Stimulated activated CD4-positive, alpha-beta T cell treated with anti-CD3 and anti-CD28 coated beads, TNF-alpha, amount 100 ng/mL, for 24 hours (primary cell): ENCODE measurements around the gene GUCY1A2.

Experiments used
- DNase-seq, 3 experiments: peaks; one replicate each; pipeline ENCODE4 v3.0.0-alpha.2; 2020; ENCODE audit warnings: low read depth in 3 of 3

The GUCY1A2 gene

GRCh38 chr11:106745941-106746340 lies 272.3 kb downstream of the GUCY1A2 start:
- DNase-seq: no peak

GRCh38 chr11:106733635-106734034 lies 284.6 kb downstream of the GUCY1A2 start:
- DNase-seq: no peak

- DNase-seq: no peak
Measured at GRCh38 chr11:106728859-106729258, 289.4 kb downstream of the GUCY1A2 start.

- no peak for DNase-seq
Measured at GRCh38 chr11:106728379-106728778, 289.9 kb downstream of the GUCY1A2 start.

- no peak for DNase-seq
Measured at GRCh38 chr11:106727256-106727655, 291.0 kb downstream of the GUCY1A2 start.

- DNase-seq: no peak
Measured at GRCh38 chr11:106724293-106724892, 293.9 kb downstream of the GUCY1A2 start.

- no peak for DNase-seq
Measured at GRCh38 chr11:106723071-106723470, 295.2 kb downstream of the GUCY1A2 start.

- DNase-seq: no peak
Measured at GRCh38 chr11:106717222-106717621, 301.1 kb downstream of the GUCY1A2 start.

- no peak for DNase-seq
Measured at GRCh38 chr11:106714199-106714598, 304.1 kb downstream of the GUCY1A2 start.

GRCh38 chr11:106708348-106708747 lies 309.9 kb downstream of the GUCY1A2 start:
- no peak for DNase-seq

GRCh38 chr11:106706355-106706754 lies 311.9 kb downstream of the GUCY1A2 start:
- DNase-seq: no peak

- DNase-seq: no peak
Measured at GRCh38 chr11:106702805-106703204, 315.5 kb downstream of the GUCY1A2 start.

- no peak for DNase-seq
Measured at GRCh38 chr11:106697058-106697457, 321.2 kb downstream of the GUCY1A2 start.

GRCh38 chr11:106695506-106695905 lies 322.8 kb downstream of the GUCY1A2 start:
- no peak for DNase-seq

- DNase-seq: no peak
Measured at GRCh38 chr11:106694501-106694900, 323.8 kb downstream of the GUCY1A2 start.

GRCh38 chr11:106691807-106692365 lies 326.4 kb downstream of the GUCY1A2 start:
- no peak for DNase-seq

GRCh38 chr11:106690923-106691322 lies 327.4 kb downstream of the GUCY1A2 start:
- DNase-seq: no peak

- DNase-seq: no peak
Measured at GRCh38 chr11:106684944-106685343, 333.3 kb downstream of the GUCY1A2 start.

GRCh38 chr11:106683435-106683834 lies 334.8 kb downstream of the GUCY1A2 start:
- DNase-seq: no peak

- no peak for DNase-seq
Measured at GRCh38 chr11:106681435-106681834, 336.8 kb downstream of the GUCY1A2 start.

GRCh38 chr11:106679581-106679980 lies 338.7 kb downstream of the GUCY1A2 start:
- DNase-seq: no peak

- no peak for DNase-seq
Measured at GRCh38 chr11:106679181-106679580, 339.1 kb downstream of the GUCY1A2 start.

GRCh38 chr11:106670069-106670468 lies 348.2 kb downstream of the GUCY1A2 start:
- no peak for DNase-seq

- no peak for DNase-seq
Measured at GRCh38 chr11:106668147-106668546, 350.1 kb downstream of the GUCY1A2 start.
